Measurements from ENCODE around the gene SCAPER.

The SCAPER gene

GRCh38 chr15:76945494-76946093 lies 40.5 kb upstream of the SCAPER start:
- POLR2A ChIA-PET: no interaction called here
- no peak for TF ChIP-seq CTCF (IDR thresholded peaks at IDR 0.05; ENCODE audit: control extremely low read depth, extremely low read depth, low read depth, missing control alignments)
- CTCF ChIA-PET: interaction anchor here (0.7 to 2.9 kb wide), 4 partner anchors 9 to 26 kb away, joined by 3 to 9 read pairs (median 6); partner anchors contain the start of gene RCN2
- no peak for DNase-seq (ENCODE audit: extremely low spot score)

DNA sequence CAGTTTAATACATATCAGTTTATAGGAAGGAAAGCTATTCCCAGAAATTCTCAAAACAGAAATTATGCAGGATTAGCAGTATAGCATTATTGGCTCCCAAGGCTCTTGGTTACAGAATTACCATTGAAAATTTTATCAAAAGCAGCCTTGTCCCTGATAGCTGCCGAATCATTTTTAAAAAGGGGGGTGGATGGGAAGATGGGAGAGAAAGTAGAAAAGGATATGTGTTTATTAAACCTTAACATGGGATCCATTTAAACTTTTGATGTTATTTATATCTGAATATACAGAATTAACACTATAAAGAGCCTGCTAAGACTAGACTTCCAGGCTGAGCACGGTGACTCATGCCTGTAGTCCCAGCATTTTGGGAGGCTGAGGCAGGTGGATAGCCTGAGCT lies 37.2 kb upstream of the SCAPER start:
- CTCF ChIA-PET: interaction anchor here (1.3 to 3.5 kb wide), 4 partner anchors 8 to 89 kb away, joined by 3 to 13 read pairs (median 4); no protein-coding TSS in a partner anchor
- POLR2A ChIA-PET: no interaction called here

GRCh38 chr15:76941636-76942035 lies 36.5 kb upstream of the SCAPER start:
- no peak for DNase-seq (ENCODE audit: extremely low spot score)
- no peak for TF ChIP-seq CTCF (IDR thresholded peaks at IDR 0.05; ENCODE audit: control extremely low read depth, extremely low read depth, low read depth, missing control alignments)
- ChIA-PET CTCF (interaction anchor here (0.9 to 3.5 kb wide), 5 partner anchors 9 to 89 kb away, joined by 3 to 13 read pairs (median 4); no protein-coding TSS in a partner anchor), POLR2A (no interaction called here)

More for the DNA sequence above, 37.2 kb upstream of the SCAPER start:
- no peak for DNase-seq (ENCODE audit: extremely low spot score)
- no peak for TF ChIP-seq CTCF (IDR thresholded peaks at IDR 0.05; ENCODE audit: control extremely low read depth, extremely low read depth, low read depth, missing control alignments)

- no peak for TF ChIP-seq CTCF (IDR thresholded peaks at IDR 0.05; ENCODE audit: control extremely low read depth, extremely low read depth, low read depth, missing control alignments)
- DNase-seq (ENCODE audit: extremely low spot score): no peak
- CTCF ChIA-PET: interaction anchor here (1.0 kb wide), 1 partner anchor 34 kb away, joined by 3 read pairs; no protein-coding TSS in a partner anchor
- POLR2A ChIA-PET: no interaction called here
Observed at GRCh38 chr15:76939715-76940114, 34.6 kb upstream of the SCAPER start.

DNA sequence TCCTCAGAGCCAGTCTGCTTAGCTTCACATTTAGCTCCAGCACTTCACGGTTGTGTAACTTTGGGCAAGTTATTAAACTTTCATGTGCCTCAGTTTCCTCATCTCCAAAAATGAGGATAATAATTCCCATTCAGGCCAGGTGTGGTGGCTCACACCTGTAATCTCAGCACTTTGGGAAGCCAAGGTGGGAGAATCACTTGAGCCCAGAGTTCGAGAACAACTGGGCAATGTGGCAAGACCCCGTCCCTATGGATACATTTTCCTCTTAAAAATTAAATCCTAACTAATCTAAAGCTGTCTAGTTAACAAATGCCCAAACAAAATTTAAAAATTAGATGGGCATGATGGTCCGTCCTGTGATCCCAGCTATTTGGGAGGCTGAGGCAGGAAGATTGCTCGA lies 33.6 kb upstream of the SCAPER start:
- ChIA-PET CTCF (interaction anchor here (1.0 kb wide), 1 partner anchor 35 kb away, joined by 3 read pairs; no protein-coding TSS in a partner anchor), POLR2A (no interaction called here)
- no peak for DNase-seq (ENCODE audit: extremely low spot score)
- TF ChIP-seq CTCF (IDR thresholded peaks at IDR 0.05; ENCODE audit: control extremely low read depth, extremely low read depth, low read depth, missing control alignments): no peak

- POLR2A ChIA-PET: no interaction called here
- CTCF ChIA-PET: no interaction called here
- no peak for DNase-seq (ENCODE audit: extremely low spot score)
- no peak for TF ChIP-seq CTCF (IDR thresholded peaks at IDR 0.05; ENCODE audit: control extremely low read depth, extremely low read depth, low read depth, missing control alignments)
Observed at GRCh38 chr15:76936671-76937070, 31.5 kb upstream of the SCAPER start.
